Effector CD8-positive, alpha-beta T cell (primary cell): ENCODE results near the gene SERPINE1.

Experiments used
- DNase-seq: peaks from one replicate; lab custom pipeline; 2025; lab: John Stamatoyannopoulos, UW

SERPINE1 gene

DNA sequence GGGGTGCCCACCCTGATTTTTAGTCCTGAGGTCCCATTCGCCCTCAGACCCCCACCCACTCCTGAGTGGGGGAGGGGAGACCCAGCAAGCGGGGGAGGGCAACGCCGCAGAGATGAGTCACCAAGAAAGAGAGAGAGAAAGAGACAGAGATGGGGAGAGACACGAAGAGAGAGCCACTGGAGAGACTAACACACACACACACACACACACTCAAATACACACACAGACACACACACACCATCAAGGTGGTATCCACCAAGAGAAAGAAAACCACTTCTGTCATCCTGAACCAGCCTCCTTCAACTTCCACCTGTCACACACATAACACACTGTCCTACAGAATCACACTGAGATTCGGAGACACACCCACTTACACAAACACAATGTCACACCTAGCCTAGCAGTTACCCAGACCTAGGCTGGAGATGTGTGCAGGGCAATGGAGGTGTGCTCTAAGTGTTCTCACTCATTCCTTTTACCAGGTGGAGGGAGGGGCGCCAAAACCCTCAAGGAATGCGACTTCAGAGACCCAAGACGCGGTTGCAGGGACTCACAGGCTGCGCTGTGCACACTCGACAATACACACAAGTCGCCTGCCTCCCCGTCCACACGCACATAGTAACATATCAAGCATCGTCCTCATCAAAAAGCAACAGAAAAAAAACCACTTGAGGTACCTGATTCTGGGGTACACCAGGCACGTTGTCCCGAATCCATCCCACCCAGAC is 42.4 kb downstream of the SERPINE1 start:
- no peak for DNase-seq

DNA sequence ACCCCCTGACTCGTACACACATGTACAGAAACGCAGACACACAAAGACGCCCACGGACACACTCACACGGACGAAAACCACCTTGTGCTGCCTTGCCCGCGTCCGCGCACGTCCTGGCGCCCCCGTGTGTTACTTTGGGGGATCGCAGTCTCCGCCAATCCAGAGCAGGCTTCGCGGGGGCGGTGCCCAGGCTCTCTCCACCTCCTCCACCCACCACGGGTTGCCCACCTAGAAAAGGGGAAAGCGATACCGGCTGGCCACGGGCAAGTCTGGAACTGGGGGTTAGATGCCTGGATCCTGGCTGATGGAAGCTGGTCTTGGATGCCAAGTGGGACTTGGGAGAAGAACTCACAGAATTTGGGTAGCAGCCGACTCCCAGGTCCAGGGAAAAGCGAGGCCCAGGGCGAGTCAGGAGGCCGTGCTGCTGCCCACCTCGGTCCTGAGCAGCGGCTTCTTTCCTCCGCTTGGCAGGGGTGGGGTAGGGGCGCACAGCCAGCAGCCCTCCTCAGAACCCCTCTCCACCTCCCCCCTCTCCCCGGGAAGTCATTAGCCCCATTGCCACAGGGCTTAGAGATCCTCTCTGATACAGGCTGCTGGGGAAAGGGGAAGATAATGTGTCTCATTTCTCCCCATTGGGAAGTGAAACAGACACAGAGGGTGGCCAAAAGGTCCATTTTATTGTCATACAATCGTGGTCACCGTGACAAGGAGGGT is 43.1 kb downstream of the SERPINE1 start:
- peak; percentile 70 for DNase-seq

DNA sequence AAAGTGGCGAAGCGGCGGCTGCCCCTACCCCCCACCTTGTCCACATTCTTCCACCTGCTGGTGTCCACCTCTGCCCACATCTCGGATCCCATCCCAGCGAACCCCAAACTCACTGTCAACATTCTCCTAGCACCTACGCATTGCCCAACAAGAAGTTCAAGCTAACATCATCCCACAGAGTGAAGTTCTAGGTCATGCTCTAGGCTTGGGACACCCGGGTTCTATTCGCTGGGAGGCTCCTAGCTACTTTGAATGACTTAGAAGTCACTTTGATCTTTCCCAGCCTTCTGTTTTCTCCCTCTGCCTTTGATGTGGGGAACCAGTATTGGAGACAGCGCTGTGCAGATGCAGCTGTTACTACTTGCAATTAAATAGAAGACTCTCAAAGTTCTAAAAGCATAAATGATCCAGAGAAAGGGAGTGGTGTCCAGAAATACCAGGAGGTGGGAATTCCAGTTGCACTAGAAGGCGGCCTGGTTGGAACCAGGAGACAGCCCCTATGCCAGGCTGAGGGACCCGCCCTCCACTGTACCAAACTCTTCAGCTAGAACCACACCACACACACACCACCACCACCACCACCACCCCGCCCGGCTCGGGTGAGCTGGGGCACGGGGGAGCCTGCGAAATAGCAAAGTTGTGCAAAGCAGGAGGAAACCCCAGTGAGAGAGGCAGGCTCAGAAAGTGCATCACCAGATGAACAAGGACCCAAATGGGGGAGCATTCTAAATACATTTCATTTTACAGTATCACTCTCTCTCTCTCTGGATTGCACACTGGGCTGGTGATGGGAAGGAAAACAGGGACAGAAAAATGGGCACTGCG is 43.9 kb downstream of the SERPINE1 start:
- DNase-seq: peak; percentile 9

DNA sequence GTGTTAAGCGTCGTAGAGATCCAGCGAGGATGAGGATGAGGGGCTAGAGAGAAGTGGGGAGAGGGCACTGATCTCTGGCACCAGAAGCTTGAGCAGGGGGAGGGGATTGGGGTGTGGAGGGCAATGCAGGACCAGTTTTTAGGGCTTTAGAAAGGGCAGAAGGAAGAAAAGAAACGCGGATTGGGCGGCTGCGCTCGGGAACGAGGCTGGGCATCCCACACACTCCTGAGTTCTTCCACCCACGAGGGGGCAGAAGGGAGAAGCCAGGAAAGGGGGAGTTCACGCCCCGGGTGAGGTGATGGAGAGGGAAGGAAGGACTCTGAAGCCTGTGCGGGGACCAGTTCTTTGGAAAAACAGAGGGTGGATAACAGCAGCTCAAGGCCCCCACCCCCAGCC is 44.5 kb downstream of the SERPINE1 start:
- DNase-seq: no peak

DNA sequence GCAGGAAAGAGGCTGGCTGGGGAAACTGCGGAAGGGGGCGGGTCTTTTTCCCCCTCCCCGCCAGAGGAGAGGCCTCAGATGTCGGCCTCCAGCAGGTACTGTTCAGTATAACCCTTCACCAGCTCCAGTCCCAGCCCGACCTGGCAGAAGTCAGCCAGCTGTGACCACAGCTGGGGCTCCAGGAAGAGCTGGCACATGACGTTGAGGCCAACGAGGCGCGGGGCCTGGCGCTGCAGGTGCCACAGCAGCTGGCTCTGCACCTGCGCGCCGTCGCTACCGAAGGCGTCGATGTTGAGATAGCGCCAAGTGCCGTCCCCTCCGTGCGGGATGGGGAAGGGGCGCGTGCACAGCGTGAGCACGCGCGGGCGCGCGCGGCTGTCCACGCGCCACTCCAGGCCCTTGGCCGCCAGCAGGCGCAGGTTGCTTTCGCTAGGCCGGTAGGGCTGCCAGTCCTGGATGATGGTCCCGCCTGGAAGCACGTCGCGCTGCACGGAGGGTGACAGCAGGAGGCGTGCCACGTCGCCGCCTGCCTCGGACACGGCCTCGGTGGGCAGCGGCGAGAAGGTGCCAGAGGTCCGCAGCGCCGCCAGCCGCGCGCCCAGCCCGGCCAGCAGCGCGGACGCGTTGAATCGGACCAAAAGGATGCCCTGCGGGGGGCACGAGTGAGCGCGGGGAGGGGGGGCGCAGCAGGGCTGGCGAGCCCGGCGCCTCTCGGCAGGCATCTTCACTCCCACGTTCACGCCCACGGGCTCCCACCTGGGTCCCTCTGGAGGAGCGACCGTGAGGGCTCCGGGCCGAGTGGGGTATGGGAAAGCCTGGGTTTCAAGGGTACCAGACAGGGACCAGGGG is 45.3 kb downstream of the SERPINE1 start:
- DNase-seq: no peak

DNA sequence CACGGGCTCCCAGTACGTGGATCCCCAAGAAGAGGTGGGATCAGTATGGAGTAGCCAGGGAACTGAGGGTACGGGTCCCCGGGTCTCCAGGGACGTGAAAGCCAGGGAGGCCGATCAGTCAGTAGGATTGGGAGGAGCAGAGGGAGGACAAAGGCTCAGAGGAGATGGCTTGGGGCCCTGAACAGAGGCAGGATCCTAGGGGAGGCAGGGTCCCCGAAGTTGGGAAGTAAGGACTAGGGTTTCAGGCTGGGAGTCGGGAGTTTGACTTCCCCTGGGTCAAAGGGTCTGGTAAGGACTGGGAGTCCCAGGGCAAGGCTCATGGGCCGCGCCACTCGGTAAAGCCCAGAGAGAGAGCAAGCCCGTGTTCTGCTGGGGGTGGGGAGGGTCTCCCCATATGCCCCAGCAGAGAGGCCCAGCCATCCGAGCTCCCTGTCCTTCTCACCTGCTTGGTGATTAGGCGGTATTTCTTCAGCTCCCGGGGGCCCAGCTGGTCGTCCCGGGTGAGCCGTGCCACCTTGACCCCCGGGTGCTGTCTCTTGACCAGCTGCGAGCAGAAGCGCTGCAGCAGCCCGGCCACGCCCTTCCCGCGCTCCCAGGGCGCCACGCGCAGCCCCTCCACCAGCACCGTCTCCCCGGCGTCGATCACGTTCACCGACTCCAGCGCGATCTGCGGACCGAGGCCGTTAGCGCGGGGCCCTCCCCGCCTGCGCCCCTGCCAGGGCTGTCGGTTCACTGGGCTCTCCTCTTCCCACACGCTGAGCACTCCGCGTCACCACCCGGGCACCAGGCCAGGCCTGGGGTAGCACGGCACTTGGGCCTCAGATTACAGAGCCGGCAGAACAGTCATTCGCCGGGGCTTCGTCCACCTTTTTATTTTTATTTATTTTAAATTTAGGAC is 46.2 kb downstream of the SERPINE1 start:
- DNase-seq: no peak

DNA sequence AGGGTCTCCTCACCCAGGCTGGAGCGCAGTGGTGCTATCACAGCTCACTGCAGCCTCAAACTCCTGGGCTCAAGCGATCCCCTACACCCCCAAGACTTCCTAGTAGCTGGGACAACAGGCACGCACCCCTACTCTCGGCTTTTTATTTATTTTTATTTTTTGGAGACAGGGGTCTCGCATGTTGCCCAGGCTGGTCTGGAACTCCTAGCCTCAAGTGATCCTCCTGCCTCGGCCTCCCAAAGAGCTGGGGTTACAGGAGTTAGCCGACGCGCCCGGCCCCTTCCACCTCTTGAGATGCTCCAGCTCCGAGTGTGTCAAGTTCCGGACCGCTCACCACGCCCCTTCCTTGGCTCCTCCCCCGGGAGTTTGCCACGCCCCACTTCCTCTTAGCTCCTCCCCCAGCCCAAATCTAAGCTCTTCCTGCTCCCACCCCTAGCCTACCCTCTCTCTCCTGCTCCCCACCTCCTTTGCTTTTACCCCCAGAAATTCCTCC is 46.9 kb downstream of the SERPINE1 start:
- peak; percentile 45 for DNase-seq

DNA sequence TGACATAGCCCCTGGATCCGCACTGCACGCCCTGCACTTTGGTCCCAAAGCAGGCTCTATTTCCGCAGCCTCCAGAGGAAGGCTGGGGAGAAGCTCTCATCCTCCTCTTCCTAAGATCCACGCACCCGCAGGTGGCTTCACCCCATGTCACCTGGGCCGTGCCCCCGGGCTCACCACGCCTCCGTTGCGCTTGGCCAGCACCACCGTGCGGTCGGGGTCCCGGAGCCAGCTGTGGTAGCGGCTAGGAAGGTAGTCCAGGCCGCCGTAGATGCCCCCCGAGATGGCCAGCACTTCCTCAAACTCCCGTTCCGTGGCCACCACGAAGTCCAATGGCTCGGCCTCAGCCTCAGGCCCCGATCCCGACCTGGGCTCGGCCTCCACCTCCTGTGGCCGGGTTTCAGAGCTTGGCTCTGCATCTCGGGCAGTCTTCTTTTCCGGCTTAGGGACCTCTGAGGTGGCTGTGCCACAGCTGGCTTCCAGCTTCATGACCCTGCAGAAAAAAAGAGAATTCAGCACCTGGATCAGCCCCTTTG is 47.5 kb downstream of the SERPINE1 start:
- DNase-seq: no peak

DNA sequence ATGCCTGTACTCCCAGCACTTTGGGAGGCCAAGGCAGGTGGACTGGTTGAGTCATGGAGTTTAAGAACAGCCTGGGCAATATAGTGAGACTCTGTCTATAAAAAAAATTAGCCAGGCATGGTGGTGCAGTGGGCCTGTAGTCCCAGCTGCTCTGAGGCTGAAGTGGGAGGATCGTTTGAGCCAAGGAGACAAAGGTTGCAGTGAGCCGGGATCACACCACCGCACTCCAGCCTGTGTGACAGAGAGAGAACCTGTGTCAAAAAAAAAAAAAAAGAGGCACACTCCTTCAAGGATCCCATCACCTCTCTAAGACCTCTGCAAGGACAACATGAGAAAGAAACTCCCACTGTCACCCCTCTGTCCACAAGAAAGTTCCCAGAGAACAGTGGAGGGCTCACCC is 48.8 kb downstream of the SERPINE1 start:
- DNase-seq: no peak

DNA sequence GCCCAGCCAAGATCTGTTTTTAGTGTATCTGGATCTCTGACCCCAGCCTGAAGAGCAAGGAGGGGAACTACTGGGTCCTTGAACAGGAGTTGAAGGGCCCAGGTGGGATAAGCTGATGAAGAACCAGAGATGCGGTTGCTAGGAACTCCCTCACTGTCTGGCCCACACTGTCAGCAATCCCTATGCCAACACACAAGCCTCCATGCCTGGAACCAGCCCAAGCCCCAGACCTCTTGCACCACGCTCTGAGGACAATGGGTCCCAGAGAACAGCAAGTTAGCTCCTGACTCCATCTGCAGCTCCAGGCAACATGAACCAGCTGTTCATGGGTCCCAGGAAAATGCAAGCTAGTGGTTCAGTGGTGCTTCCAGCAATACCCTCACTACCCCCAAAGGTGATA is 50.7 kb downstream of the SERPINE1 start:
- DNase-seq: no peak

DNA sequence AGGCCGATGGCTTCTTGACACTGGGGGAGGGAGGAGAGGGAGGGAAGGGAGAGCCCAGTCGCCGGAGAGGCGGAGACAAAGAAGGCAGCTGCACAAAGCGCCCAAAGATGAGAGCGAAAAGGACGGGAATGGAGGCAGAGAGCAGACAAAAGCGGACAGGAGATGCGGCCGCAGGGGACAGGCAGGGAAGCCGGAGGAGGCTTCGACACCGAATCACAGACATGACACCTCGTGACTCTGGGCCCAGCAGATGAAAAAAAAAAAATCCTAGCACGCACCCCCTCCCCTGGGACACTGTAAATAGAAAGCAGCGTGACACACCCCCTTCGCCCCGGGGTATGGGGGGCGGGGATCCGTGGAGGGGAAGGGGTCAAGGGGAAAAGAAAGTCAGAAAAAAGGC is 52.2 kb downstream of the SERPINE1 start:
- DNase-seq: no peak

DNA sequence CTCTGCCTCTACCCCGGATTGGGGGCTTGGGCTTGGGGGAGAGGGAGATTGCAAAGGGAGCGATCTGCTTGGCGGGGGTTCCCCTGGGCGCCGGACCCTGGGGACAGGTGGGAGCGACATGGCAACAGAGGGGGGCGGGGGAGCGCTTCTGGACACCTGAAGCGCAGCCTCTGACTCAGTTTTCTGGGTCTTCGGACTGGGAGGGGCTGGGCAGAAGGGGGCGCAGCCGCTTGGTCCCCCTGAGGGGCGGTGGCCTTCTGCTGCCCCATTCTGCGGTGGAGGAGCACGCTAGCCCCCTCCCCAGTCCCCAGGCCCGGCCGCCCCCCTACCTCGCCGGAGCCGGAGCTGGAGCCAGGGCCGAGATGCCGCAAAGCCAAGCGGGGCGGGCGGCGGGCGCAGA is 52.8 kb downstream of the SERPINE1 start:
- DNase-seq: no peak

DNA sequence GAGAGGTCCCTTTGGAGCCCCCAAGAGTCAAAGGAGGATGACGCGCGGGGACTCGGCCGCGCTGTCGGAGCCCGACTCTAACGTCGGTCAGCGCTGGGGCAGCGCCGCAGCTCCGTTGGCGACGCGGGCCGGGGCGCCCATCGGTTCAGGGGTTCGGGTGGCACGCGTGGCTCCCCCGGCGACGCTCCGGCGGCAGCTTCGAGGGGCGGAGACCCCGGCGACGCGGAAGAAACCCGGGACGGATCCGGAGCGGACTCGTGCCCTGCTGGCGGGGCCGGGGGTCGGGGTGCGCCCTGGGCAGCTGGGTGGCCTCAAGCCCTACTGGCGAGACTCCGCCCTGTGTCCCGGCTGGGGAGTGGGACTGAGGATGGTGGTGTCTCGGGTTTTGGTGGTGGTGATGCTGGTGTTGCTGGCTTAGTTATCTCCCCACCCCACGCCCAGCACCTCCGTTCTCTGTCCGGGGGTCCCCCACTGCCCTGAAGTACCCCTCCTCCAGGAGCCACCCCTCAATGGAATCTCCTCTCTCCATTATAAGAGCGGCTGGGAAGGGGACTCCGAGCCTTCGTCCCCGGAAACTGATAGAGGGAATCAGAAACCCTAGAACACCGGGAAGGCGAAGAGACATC is 53.3 kb downstream of the SERPINE1 start, which contains the start of gene NAT16:
Gene NAT16, minus strand, starts transcription at position 164 of the 626 bp plus-strand sequence. CDS start 5,486 bp downstream, outside the sequence.
- DNase-seq: no peak

DNA sequence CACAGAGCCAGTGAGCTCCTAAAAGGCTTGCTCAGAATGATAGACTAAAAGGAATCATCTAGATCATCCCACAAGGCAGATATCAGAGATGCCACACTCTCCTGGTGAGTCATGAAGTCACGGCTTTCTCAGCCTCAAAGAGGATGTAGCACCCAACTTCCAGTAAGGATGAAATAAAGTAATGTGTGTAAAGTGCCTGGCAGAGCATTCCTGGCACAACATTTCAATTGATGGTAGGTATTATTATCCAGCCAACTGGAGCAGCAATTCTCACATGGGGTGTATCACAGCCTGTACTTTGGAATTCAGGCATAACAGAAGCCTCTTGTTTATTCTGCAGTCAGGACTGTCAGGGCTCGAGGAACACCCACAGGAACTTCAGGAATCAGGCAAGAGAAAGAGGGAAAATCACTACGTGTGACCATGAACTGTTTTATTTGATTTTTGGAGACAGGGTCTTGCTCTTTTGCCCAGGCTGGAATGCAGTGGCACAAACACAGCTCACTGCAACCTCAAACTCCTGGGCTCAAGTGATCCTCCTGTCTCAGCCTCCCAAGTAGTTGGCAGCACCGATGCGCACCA is 58.4 kb downstream of the SERPINE1 start:
- no peak for DNase-seq

DNA sequence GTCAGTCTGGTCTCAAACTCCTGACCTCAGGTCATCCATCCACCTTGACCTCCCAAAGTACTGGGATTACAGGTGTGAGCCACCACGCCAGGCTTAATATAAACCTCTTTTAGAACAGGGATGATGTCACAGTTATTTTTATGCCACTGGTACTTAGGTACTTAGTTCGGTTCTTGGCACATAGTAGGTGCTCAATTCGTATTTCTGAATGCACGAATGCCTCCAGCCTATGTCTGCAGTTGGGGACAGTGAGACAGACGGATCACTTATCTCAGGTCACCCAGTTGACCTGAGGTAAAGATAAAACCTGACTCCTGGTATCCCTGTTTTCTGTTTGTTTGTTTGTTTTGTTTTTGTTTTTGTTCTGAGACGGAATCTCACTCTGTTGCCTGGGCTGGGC is 59.3 kb downstream of the SERPINE1 start:
- no peak for DNase-seq

DNA sequence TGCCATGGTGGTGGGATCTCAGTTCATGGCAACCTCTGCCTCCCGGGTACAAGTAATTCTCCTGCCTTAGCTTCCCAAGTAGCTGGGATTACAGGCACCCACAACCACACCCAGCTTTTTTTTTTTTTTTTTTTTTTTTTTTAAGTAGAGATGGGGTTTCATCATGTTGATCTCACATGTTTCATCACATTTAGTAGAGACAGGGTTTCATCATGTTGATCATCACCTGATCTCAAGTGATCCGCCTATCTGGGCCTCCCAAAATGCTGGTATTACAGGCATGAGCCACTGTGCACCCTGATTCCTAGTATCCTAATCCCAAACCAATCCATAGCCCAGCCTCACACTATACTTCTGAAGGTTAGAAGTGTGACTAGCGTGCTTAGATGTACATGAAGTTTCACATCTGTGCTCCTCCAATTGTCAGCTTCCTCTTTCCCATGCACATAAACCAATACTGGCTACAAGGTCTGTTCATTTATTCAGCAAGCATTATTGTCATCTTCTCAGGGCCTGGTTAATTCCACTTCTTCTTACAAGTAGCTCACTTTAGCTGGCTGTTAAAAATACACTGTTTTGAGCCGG is 60.0 kb downstream of the SERPINE1 start:
- DNase-seq: no peak
